Measurements from ENCODE around the gene RBM7.
A peak's percentile ranks its signal among the peaks of the same experiment; 100 is the strongest.

Gene RBM7

DNA sequence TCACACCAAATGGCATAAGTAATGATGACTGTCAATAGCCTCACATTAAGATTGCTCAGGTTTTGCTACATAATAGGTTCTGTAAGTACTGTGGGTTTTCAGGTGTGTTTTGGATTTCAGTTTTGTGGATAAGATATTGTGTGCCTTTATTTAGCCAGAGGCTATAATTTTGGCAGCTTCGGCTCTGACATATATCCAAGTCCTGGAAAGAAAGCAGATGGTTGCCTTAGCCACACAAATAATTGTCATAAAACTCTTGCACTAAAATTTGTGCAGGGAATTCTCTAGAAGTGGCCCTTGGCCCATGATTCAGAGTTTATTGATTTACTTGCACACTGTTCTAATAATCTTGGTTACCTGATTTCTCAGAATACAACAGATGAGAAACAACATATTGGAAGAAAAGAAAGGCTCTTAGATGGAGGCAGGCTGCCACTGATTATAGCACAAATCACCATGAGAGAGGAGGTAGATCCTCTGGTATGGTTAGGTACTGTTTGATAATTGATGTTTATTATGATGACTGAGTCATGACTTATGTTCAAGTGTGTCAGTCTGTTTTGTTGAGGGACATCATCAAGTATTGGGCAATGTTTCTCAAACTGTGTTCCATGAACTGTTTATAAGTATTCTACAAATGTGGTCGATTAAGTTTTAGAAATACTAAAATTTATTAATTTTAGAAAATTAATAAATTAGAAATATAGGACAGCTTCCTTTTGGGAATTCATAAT, 48.5 kb downstream of the RBM7 start:
- DNase-seq (ENCODE audit: low read depth), result peak; percentile 41

DNA sequence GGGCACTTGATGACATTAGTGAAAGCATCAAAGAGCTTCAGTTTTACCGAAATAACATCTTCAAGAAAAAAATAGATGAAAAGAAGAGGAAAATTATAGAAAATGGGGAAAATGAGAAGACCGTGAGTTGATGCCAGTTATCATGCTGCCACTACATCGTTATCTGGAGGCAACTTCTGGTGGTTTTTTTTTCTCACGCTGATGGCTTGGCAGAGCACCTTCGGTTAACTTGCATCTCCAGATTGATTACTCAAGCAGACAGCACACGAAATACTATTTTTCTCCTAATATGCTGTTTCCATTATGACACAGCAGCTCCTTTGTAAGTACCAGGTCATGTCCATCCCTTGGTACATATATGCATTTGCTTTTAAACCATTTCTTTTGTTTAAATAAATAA, 49.4 kb downstream of the RBM7 start:
- no peak for DNase-seq (ENCODE audit: low read depth)

DNA sequence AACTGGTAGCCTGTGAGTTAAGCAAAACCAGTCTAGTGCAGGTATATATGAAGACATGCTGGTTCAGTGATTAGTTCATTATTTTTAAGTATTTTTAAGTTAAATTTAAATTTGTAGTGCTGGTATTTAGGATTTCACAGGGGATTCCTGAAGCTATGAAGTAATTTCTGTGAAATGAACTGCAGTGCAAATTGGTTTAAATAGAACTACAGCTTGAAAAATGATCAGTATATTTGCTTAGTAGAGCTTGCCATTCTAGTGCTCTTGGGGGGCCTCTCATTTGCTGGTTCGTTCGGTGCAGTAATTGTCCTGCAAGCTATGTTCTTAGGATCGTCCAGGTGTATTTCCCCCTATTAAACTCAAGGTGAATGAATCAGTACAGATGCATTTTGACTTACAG, 51.9 kb downstream of the RBM7 start:
- DNase-seq (ENCODE audit: low read depth), result no peak
